Measurements from ENCODE around the gene HLF. TPM values are rescaled to one million over a fixed set of nuclear protein-coding genes. Genes with fewer than 3 reads are reported as not detected.

Gene HLF
- total RNA-seq = 10 to 100 TPM in 2 of 4 donors, 1 to 10 TPM in 2; 7.7 to 14.8 (median 10.4) TPM

DNA sequence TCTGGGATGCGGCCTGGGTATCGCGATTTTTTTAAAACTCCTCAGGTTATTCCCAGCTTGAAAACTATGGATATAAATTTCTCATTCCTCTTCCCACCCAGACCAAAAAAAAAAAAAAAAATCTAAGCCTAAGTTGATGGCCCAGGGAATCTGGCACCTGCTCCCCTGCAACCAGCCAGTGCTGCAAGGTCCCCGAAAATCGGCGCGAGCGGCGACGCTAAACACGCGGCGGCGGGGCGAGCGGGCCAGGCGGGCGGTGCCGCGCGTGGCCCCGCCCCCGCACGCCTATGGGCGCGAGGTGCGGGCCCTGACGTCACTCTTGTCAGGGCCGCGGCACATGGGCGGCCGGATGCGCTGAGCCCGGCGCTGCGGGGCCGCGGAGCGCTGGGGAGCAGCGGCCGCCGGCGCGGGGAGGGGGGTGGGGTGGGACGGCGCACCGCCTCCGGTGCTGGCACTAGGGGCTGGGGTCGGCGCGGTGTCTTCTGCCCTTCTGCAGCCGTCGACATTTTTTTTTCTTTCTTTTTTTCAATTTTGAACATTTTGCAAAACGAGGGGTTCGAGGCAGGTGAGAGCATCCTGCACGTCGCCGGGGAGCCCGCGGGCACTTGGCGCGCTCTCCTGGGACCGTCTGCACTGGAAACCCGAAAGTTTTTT lies at the start of gene HLF:
Gene HLF (plus strand): TSS at position 316 of the 654 bp plus-strand sequence. CDS start 525 bp downstream, outside the sequence.
- peak; percentile 59 to 72 for DNase-seq
- TF ChIP-seq POLR2A (IDR thresholded peaks at IDR 0.05) = peak; percentile 79 to 82
- TF ChIP-seq, protein P1, sequence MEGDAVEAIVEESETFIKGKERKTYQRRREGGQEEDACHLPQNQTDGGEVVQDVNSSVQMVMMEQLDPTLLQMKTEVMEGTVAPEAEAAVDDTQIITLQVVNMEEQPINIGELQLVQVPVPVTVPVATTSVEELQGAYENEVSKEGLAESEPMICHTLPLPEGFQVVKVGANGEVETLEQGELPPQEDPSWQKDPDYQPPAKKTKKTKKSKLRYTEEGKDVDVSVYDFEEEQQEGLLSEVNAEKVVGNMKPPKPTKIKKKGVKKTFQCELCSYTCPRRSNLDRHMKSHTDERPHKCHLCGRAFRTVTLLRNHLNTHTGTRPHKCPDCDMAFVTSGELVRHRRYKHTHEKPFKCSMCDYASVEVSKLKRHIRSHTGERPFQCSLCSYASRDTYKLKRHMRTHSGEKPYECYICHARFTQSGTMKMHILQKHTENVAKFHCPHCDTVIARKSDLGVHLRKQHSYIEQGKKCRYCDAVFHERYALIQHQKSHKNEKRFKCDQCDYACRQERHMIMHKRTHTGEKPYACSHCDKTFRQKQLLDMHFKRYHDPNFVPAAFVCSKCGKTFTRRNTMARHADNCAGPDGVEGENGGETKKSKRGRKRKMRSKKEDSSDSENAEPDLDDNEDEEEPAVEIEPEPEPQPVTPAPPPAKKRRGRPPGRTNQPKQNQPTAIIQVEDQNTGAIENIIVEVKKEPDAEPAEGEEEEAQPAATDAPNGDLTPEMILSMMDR (IDR thresholded peaks at IDR 0.05 in 4 of 5, conservative IDR thresholded peaks at IDR 0.05 in 1 of 5) = peak in 2 of 5 experiments; percentile 8 to 19
- Histone ChIP-seq H3K36me3 (no peaks in the 10 kb centered on the region), H3K9me3 (no peaks in the 10 kb centered on the region), H3K27ac (peak within 1 kb of the TSS; percentile 78 to 92 (median 78)), H3K4me1 (peaks cover 19 to 29% of the 10 kb centered on the region in 2 donors), H3K4me3 (peak within 1 kb of the TSS; percentile 66 to 88 (median 72)), H3K27me3 (no peaks in the 10 kb centered on the region)
- intact Hi-C loops (cut with DNase I; ENCODE audit: low total_unique reads) (loop anchor here (1.0 to 10.0 kb wide), 6 partner anchors 26 to 1330 kb away; partner anchors contain the start of genes MMD and NOG), in situ Hi-C loops (cut with MboI; ENCODE audit: low sequenced_read_pairs in 4 of 4) (no loop called here)
- ATAC-seq = peak; percentile 85

DNA sequence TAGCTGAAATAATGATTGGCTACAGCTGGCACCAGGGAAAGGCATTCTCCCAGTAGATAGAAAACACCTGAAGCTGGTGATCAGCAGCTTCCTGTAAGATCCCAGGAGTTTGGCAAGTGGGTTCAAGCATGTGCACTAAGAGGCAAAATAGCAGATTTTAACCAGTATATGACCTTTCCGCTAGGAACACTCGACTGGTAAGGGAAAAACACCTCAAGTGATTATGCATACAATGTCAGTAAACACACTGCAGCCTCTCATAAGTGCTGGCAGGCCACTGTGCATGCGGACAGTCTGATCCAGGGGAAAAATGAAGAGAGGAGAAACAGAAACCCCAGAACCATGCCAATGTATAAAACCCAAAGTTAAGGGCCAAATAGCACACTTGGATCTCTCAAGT lies 49.0 kb upstream of the HLF start:
- H3K27me3 ChIP-seq = no peaks in the 10 kb centered on the region
- in situ Hi-C loops (cut with MboI; ENCODE audit: low sequenced_read_pairs in 4 of 4) = no loop called here
- no peak for ATAC-seq
- TF ChIP-seq POLR2A (IDR thresholded peaks at IDR 0.05) = no peak
- TF ChIP-seq, protein P1 (IDR thresholded peaks at IDR 0.05 in 4 of 5, conservative IDR thresholded peaks at IDR 0.05 in 1 of 5) = no peak
- DNase-seq = no peak
- no peaks in the 10 kb centered on the region for H3K4me1 ChIP-seq
- H3K9me3 ChIP-seq = no peaks in the 10 kb centered on the region
- intact Hi-C loops (cut with DNase I; ENCODE audit: low total_unique reads) = no loop called here
- H3K27ac ChIP-seq = no peak overlapping the region
- no peaks in the 10 kb centered on the region for H3K36me3 ChIP-seq
- no peak overlapping the region for H3K4me3 ChIP-seq

DNA sequence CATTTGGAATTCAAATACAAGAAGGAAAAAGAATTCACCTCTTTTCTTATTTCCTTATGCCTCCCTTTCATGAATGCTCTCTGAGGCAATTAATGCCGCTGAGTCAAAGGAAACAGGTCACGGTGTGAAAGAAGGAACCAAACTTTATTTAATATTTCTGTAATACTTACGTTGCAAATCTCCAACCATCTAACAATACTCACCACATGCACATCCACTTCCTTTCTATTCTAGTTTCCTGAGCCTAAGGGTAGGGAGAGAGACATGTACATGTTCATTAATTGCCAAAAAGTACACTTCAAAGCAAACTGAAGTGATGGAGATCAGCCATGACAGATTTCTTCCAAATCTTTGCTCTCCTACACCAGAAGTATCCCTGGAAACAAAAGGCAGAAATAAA lies 47.9 kb upstream of the HLF start:
- TF ChIP-seq, protein P1 (IDR thresholded peaks at IDR 0.05 in 4 of 5, conservative IDR thresholded peaks at IDR 0.05 in 1 of 5) = no peak
- TF ChIP-seq POLR2A (IDR thresholded peaks at IDR 0.05) = no peak
- Histone ChIP-seq H3K9me3 (no peaks in the 10 kb centered on the region), H3K4me1 (no peaks in the 10 kb centered on the region), H3K27me3 (no peaks in the 10 kb centered on the region), H3K4me3 (no peak overlapping the region), H3K27ac (no peak overlapping the region), H3K36me3 (no peaks in the 10 kb centered on the region)
- ATAC-seq (no peak), DNase-seq (no peak)
- intact Hi-C loops (cut with DNase I; ENCODE audit: low total_unique reads) (no loop called here), in situ Hi-C loops (cut with MboI; ENCODE audit: low sequenced_read_pairs in 4 of 4) (no loop called here)

- Histone ChIP-seq H3K9me3 (no peaks in the 10 kb centered on the region), H3K36me3 (no peaks in the 10 kb centered on the region), H3K4me3 (no peak overlapping the region), H3K27ac (no peak overlapping the region), H3K4me1 (no peaks in the 10 kb centered on the region), H3K27me3 (no peaks in the 10 kb centered on the region)
- in situ Hi-C loops (cut with MboI; ENCODE audit: low sequenced_read_pairs in 4 of 4) = no loop called here
- DNase-seq (no peak), ATAC-seq (no peak)
- no peak for TF ChIP-seq POLR2A (IDR thresholded peaks at IDR 0.05)
- intact Hi-C loops (cut with DNase I; ENCODE audit: low total_unique reads) = no loop called here
Observed at GRCh38 chr17:55219459-55219858, 45.3 kb upstream of the HLF start.

DNA sequence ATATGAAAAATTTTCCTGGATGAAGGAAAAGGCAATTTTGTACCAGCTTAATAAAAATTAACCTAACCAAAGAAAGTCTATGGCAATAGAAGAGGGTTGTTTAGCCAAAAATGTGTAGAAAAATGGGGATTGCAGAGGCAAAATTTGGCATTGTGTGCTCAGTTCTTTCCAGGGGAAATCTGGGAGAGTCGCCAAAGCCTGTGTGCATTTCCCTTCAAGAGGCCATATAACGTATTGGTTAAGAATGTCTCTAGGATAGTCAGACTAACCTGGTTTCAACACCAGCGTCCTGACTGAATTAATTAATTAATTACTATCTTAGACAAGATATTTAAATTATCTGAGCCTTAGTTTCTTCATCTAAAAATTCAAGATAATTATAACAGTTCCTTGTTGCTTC lies 44.8 kb upstream of the HLF start:
- in situ Hi-C loops (cut with MboI; ENCODE audit: low sequenced_read_pairs in 4 of 4) (no loop called here), intact Hi-C loops (cut with DNase I; ENCODE audit: low total_unique reads) (no loop called here)
- no peak for DNase-seq
- no peaks in the 10 kb centered on the region for H3K27me3 ChIP-seq
- H3K9me3 ChIP-seq = no peaks in the 10 kb centered on the region
- H3K27ac ChIP-seq = no peak overlapping the region
- no peaks in the 10 kb centered on the region for H3K4me1 ChIP-seq
- no peaks in the 10 kb centered on the region for H3K36me3 ChIP-seq
- H3K4me3 ChIP-seq = no peak overlapping the region
- ATAC-seq = no peak
- TF ChIP-seq POLR2A (IDR thresholded peaks at IDR 0.05) = no peak
- TF ChIP-seq, protein P1 (IDR thresholded peaks at IDR 0.05 in 4 of 5, conservative IDR thresholded peaks at IDR 0.05 in 1 of 5) = no peak

Data from gastrocnemius medialis (tissue), 4 donors.